ENCODE measurements around the gene NRXN2.

NRXN2 gene

DNA sequence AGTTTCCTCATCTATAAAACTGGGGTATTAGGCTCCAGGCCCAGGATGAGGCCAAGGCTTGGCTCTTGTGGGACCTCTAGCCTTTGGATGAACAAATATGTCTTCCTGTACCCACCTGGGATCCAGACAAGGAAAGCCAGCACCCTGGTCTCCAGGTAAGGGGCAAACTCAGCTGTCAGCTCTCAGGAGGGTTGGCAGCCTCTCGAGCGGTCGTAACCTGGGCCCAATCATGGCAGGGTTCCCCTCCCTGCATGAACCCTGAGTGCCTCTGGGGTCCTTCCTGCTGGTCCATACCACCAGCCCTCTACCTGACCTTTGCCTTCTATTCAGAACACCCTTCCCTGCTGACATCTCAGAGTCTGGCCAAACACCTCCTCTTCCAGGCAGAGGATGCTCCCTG lies 112.4 kb downstream of the NRXN2 start:
- in situ Hi-C loops (cut with HindIII; ENCODE audit: low sequenced_read_pairs) = no loop called here

DNA sequence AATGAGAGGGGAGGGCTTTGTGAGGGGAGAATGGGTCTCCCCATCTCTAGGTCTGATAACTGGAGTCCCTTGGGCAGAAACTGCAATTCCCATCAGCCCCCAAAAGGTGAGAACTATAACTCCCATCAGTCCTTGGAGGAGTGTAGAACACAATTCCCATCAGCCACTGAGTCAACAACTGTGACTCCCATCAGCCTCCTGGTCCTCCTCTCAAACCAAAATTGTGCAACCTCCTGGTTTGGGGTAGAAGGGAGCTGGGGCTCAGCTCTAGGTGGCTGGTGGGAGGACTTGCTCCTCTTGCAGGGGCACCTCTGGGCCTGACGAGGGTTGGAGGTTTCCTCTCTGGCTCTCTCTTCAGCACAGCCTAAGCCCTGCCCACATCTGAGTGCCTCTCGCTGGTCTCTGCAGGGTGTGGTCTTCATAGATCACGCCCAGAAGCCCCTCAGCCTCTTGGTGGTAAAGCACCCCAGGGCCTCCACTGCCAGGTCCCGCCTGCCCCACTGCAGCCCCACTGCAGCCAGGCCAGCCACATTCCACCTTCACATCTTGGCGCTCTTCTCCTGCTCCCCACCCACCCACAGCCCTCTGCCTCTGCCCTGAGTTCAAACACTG lies 113.5 kb downstream of the NRXN2 start:
- in situ Hi-C loops (cut with HindIII; ENCODE audit: low sequenced_read_pairs) = no loop called here

DNA sequence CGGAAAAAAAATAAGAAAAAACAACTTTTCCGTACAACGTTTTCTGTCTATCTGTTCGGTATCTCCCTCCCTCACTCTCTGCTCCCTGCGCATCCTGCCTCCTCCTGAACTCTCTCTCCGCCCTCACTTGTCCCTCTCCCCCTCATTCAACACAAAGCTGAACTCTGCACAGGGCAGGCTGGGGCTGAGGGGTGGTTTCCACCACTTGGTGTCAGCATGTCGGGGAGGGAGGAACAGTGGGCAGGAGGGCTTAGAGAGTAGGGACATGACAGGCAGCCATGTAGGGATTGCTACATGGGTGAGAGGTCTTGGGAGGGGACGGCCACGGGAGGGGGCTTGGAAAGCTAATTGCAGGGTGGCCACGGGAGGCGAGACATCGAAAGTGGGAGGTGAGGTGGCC lies 114.4 kb downstream of the NRXN2 start:
- in situ Hi-C loops (cut with HindIII; ENCODE audit: low sequenced_read_pairs) = no loop called here

DNA sequence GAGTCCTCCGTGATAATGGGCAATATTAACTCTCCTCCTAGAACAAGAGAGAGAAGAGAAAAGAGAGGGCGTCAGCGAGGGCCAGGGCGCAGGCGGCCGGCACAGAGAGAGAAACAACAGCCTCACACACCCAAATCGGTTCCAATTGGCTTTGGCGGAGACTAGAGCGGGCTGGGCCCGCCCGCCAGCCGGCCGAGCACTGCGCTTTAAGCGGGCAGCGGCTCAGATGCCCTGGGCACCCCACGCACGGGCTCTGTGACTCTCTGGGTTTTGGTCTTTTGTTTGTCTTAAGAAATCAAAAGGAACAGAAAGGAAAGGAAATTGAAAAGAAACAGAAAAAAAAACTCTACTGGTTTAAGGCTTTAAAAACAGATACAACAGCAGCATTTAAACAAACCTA lies 115.0 kb downstream of the NRXN2 start:
- in situ Hi-C loops (cut with HindIII; ENCODE audit: low sequenced_read_pairs) = no loop called here

DNA sequence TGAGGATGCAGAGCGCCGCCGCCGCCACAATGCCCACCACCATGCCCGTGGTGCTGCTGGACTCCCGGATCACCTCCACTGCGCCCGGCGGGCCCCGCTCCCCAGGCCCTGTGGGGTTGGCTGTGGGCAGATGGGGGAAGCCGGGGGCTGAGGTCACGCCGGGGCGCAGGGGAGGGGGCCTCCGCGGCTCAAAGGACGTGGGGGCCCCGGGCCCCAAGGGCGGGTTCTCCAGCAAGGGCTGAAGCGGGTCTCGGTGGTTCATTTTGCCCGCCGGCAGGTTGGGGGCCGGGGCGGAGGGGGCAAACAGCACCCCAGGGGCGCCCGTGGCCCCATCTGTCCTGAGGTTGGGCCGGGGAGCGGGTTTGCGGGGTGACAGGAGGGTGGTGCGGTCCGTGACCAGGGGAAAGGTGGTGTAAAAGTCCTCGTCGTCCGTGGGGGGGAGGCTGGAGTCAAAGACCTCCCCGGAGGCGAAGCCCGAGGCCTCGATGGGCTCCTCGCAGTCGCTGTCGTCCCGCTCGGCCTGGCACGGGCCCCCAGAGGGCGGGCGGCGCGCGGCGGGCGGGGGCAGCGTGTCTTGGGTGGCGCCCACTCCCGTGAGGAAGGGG lies 115.5 kb downstream of the NRXN2 start:
- in situ Hi-C loops (cut with HindIII; ENCODE audit: low sequenced_read_pairs) = no loop called here

DNA sequence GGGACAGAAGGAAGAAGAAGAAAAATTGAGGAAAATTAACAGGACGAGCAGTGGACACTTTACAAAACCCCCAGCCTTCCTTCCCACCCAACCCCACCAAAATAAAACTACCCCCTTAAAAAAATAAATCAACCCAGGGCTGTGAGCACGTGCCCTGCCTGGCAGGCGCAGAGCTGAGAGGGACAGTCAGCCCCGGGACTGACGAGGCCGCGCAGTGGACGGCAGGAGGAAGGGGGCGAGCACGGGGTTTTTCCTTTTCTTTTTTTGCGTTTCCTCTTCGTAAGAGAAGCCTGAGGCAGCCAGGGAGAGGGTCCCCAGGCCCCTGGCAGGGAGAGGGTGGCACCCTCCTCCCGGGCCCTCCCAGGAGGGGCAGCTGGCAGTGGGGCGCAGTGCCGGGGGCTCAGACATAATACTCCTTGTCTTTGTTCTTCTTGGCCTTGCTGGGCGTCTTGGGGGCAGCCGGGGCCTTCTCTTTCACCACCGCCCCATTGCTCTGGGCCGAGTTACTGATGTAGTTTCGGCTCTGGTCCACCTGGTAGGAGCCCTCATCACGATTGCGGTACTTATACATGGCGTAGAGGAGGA lies 116.1 kb downstream of the NRXN2 start:
- in situ Hi-C loops (cut with HindIII; ENCODE audit: low sequenced_read_pairs) = no loop called here

DNA sequence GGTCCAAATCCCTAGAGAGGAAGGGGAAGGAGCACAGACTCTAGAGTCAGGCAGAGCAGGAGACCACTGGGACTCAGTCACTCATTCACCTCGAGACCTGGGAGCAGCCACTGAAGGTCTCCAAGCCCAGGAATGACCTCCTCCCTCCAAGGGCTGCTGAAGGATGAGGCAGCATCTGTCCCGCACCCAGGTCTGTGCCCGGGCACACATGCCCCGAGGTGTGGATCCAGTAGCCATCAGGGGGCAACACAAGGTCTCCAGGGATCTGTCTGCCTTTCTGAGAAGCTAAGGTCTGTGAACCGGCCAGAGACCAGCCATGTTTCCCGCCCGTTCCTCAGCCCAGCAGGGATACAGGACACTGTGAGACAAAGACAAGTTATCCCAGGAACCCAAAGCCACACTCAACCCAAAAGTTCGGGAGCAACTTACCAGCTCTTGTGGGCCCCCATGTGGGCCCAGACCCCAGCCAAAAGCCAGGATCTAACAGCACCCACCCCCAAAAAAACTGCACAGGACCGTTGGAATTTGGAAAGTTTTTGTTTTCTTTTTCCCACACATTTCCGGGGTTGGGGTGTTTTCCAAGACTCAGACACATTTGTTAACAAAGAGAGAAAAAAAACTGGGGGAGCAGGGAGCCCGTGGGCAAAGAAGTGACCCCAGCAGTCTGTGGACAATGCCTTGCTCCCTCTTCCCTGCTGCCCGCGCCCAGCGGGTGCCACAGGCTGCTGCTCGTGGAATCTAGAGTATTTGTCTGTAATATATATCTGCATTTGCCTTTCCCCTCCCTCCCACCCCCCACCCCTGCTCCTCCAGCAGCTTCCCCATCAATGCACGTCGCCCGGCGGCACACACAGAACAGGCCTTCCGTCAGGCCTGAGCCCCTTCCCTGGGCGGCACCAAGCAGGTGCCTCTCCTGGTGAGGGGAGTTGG lies 117.1 kb downstream of the NRXN2 start:
- in situ Hi-C loops (cut with HindIII; ENCODE audit: low sequenced_read_pairs) = no loop called here

DNA sequence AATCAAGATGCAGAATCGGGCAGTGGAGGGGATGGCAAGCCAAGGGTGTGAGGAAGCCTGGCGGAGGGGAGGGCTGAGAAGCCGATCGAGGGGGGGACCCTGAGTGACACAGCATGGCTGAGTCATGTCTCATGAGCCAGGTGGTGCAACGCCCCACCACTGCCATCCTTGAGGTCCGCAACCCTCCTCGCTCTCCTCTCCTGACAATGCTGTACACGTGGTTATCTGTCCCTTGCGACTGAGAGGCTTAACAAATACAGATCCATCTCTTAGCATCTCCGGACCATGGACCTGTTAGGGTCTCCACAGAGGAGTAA lies 117.8 kb downstream of the NRXN2 start:
- in situ Hi-C loops (cut with HindIII; ENCODE audit: low sequenced_read_pairs) = no loop called here

DNA sequence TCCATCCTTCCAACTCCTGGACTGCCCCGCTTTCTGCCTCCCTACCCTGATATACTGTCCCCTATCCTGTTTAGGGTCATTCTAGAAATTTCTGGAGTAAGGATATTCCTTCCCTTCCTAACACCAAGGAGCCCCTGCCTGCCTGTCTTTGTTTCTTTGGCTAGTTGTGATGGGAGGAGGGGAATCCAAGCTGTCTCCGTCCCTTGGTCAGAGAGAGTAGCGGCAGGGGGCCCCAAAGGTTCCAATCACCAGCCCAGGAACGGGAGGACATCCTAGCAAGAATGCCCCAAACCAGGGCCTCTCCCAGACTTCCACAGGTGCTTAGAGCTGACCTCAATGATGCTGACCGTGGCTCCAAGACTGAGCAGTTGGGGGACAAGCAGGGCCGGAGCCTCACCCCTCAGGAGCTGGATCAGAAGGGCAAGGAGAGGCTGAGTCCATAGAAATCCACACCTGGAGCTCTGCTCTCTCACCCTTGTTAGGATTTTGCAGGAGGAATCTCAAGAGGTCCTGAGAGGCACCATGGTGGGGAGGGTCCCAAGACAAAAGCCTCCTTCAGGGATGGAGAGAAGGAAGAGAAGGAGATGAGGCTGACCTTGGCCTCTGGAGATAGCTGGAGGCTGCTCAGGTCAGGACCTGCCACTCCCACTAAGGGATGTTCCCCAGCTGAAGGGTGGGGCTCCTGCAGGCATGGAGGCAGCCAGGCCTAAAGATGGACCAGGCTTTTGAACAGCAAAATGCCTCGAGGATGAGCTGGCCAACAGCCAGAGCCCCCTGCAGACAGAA lies 118.3 kb downstream of the NRXN2 start:
- in situ Hi-C loops (cut with HindIII; ENCODE audit: low sequenced_read_pairs) = no loop called here

DNA sequence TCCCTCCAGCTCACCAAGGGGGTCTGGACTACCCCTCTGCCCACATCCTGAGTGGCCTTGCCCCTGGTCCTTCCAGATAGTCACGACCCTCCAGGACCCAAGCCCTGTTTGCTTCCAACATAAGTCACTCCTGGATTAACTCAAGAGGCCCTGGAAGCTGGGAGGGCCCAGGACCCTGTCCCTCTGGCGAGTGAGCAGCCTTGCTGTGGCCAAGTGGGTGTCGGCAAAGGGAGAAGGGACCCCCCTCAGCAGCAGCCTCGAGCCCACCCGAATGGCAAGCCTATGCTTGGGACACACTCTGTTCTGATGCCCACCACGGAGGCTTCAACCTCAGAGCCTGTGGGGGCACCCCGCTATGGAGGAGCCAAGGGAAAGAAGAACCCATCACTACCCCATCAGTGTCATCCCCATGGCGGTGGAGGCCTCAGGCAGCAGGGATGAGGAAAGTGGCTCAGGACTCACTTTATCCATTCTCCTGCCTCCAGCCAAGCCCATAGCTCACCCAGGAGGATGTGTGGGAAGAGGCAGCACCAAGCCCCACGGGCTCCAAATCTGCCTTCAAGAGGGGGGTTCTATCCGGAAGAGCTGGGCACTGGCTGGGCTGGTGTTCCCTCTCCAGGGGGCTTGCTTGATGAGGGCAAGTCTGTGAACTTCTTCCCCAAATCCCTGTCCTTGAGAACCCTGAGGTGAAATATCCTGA lies 119.4 kb downstream of the NRXN2 start:
- in situ Hi-C loops (cut with HindIII; ENCODE audit: low sequenced_read_pairs) = no loop called here

DNA sequence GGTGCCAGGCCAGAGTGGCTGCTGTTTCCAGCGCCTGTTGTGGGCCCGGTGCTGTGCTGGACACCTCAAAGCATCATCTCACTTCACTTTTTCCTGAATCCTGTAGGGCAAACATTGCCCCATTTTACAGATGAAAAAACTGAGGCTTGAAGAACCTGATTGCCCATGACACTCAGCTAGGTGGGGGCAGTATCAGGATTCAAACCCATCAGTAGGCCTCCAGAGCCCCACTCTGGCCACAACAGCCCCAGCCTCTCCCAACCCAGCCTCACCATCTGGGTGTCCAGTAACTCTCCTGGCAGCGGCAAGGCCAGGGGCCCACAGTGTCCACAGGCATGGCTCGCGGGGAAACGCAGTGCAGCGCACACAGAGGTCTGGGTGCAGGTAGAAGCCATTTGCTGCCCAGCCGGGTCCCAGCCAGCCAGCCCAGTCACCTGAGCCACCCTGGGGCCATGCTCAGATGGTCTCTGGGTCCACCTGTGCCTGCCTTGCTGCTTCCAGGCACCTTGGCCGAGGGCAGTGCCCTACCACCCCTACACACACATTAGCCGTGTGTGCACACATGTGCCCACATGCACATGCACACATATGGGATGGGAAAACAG lies 120.4 kb downstream of the NRXN2 start:
- in situ Hi-C loops (cut with HindIII; ENCODE audit: low sequenced_read_pairs) = no loop called here

DNA sequence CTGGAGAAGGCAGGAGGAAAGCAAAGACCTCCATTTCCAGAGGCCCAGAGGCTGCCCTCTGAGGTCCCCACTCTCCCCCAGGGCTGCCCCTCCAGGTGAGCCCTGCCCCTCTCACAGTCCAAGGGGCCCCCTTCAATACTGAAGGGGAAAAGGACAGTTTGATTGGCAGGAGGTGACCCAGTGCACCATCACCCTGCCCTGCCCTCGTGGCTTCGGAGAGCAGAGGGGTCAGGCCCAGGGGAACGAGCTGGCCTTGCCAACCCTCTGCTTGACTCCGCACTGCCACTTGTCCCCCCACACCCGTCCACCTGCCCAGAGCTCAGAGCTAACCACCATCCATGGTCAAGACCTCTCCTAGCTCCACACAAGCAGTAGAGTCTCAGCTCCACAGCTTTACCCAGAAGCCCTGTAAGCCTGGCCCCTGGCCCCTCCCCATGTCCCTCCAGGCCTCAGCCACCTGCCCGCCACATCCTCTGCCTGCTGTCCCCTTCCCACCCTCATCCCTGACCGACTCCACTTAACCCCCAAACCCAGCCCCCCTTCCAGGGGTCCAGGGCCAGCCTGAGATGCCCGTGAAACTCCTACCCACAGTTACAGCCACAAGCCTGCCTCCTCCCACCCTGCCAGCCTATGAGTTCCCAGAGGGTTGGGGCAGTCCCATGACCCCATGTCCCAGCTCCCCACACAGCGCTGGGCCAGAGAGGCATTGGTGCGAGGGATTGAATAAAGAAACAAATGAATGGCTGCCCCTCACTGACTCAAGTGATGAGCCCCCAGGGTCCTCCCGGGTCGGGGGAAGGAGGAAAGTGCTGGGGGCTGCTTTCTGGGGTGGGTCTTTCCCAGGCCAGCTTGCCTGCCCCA lies 121.2 kb downstream of the NRXN2 start:
- in situ Hi-C loops (cut with HindIII; ENCODE audit: low sequenced_read_pairs) = no loop called here

DNA sequence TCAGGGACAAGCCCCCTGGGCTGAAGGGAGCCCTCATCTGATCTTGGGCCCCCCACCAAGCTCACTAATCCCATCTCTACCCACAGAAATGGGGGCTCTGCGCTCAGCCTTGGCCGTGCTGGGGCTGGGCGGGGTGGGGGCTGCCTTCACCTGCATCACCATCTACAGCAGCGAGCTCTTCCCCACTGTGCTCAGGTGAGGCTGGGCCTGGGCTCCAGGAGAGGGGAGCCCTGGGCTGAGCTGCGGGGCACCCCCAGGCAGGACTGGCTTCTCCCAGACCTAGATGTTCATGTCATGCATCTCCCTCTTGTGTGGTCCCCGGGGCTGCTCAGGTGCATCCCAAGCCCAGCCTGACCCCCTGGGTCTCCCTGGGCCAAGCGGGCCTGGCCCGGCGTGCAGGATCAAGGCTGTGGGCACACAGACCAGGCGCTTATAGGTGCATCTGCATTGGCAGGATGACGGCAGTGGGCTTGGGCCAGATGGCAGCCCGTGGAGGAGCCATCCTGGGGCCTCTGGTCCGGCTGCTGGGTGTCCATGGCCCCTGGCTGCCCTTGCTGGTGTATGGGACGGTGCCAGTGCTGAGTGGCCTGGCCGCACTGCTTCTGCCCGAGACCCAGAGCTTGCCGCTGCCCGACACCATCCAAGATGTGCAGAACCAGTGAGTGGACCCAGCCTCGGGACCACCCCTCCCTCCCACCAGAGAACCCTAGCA lies 122.6 kb downstream of the NRXN2 start:
- in situ Hi-C loops (cut with HindIII; ENCODE audit: low sequenced_read_pairs) = no loop called here

DNA sequence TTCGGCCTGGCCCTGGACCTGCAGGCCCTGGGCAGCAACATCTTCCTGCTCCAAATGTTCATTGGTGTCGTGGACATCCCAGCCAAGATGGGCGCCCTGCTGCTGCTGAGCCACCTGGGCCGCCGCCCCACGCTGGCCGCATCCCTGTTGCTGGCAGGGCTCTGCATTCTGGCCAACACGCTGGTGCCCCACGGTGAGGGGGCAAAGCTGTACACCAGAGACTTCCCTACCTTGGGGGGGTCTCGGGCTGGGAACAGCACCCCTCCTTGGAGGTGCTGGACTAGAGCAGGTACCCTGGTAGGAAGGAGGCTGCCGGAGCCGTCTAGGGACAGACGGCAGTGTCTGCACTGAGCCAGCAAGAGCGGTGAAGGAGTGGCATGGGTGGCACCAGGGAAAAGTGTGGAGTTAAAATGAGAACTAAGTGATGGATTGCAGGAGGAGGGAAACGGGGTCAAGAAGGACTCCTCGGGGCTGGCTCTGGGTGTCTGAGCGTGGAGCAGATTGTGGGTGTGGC lies 123.2 kb downstream of the NRXN2 start:
- in situ Hi-C loops (cut with HindIII; ENCODE audit: low sequenced_read_pairs) = no loop called here

DNA sequence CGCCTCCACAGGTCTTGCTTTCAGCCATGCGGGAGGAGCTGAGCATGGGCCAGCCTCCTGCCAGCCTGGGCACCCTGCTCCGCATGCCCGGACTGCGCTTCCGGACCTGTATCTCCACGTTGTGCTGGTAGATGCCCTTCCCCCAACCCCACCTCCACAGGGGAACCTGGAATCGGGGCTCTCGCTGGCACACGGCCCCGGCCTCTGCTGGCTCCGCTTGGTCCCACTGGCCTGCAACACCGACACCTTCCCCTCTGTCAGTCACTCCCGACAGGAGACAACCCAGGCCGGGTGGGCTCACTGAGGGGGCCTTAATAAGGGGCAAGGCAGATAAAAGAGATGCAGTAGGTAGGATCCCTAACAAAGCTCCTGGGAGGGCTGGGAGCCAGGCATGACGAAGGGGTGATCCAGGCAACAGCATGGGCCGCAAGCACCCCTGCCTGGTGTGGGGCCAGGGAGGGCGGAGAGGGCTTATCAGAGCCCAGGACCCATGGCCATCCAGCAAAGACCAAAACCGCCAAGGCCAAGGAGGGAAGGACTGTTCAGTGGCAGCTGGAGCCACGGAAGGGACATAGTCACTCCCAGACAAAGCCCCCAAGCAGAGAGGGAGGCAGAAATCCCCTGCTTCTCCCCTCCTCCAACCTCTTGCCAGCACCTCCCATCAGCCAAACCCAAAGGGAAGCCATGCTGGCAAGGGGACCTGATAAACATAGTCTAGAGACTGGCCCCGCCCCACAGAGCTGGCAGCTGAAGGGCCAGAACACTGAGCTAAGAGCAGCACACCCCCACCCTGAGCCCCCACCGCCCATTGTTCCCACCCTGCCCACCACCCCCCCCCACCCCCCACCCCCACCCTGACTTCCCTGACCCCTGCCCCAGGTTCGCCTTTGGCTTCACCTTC lies 124.0 kb downstream of the NRXN2 start:
- in situ Hi-C loops (cut with HindIII; ENCODE audit: low sequenced_read_pairs) = no loop called here

DNA sequence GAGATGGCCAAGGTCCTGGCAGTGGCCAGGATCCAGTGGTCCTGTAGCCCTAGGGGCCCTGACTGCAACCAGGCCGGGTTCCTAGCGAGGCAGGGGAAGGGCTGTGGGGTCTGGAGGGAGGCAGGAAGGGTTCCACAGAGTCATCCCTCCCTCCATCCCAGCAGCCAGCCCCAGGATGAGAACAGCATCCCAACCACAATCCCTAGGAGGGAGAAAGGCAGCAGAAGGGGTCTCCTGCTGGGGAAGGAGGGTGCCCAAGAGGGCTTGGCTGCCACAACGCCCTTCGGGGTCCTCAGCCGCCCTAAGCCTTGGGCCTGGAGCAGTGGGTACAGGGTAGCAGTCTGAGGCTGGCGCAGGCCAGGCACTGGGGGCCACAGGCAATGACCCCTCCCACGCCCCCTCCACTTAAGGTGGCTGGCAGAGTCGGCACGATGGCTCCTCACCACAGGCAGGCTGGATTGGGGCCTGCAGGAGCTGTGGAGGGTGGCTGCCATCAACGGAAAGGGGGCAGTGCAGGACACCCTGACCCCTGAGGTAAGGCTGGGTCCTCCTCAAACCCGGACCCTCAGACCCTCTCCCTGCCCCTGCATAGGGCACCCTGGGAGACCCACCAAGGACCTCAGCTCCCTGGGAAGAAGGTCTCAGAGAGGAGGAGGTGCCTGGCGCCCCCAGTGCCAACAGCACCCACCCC lies 124.7 kb downstream of the NRXN2 start:
- in situ Hi-C loops (cut with HindIII; ENCODE audit: low sequenced_read_pairs) = no loop called here

DNA sequence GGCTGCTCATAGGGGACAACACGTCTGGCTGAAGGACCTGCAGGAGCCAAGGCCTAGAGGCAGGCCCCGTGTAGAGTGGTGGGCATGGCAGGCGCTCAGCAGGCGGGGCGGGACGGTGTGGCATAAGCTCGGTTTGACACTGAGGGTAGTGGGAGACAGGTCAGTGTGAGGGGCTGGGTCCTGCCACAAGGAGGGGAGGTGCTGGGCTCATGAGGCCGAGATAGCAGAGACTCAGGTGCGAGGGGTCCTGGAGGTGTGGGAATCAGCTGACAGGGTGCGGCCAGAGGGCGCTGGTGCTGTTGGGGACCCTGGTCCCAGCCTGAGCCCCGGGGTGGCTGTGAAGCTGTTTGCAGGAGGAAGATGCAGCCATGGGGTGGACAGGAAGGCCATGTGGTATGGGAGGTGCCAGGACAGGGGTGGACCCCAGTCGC lies 125.3 kb downstream of the NRXN2 start:
- in situ Hi-C loops (cut with HindIII; ENCODE audit: low sequenced_read_pairs) = no loop called here

Data from endothelial cell of hepatic sinusoid (primary cell).